Measurements from ENCODE around the gene NR1H3. TPM values are rescaled to one million over a fixed set of nuclear protein-coding genes. Genes with fewer than 3 reads are reported as not detected.

NR1H3 gene
- 28.9 and 34.1 TPM in 2 replicates for total RNA-seq

GRCh38 chr11:47257517-47258316 lies at the start of gene NR1H3:
TSS of gene NR1H3 (plus strand) at chr11:47257996. CDS start at chr11:47259217, 1,221 bp downstream.

GRCh38 chr11:47248664-47249377 lies 9.0 kb upstream of the NR1H3 start, which contains the start of gene ACP2:
TSS of gene ACP2 (minus strand) at chr11:47248814. CDS start at chr11:47248789, 25 bp downstream.

GRCh38 chr11:47269829-47270305 lies 12.1 kb downstream of the NR1H3 start, which contains the start of gene MADD:
TSS of gene MADD (plus strand) at chr11:47270133.

Other genes with a start within 250 kb of the NR1H3 start
- gene ARFGAP2, start 81.1 kb upstream of the NR1H3 start, total RNA-seq, result 62.8 and 81.1 TPM in 2 replicates
- 16.2 and 17.6 TPM in 2 replicates for gene PACSIN3, start 71.6 kb upstream of the NR1H3 start, total RNA-seq
- gene DDB2, start 43.0 kb upstream of the NR1H3 start, total RNA-seq, result 15.9 and 26.0 TPM in 2 replicates
- gene ACP2, start 9.2 kb upstream of the NR1H3 start, total RNA-seq, result 27.0 and 45.0 TPM in 2 replicates
- gene MADD, start 12.1 kb downstream of the NR1H3 start, total RNA-seq, result 12.5 and 16.1 TPM in 2 replicates
- gene MYBPC3, start 94.7 kb downstream of the NR1H3 start, total RNA-seq, result not detected in 2 replicates
- not detected in 2 replicates for gene SPI1, start 120.6 kb downstream of the NR1H3 start, total RNA-seq
- gene SLC39A13, start 150.6 kb downstream of the NR1H3 start, total RNA-seq, result 104 and 110 TPM in 2 replicates
- gene PSMC3, start 168.4 kb downstream of the NR1H3 start, total RNA-seq, result 89.3 and 101 TPM in 2 replicates
- gene RAPSN, start 191.1 kb downstream of the NR1H3 start, total RNA-seq, result not detected in 2 replicates

Data from cardiac ventricle fibroblast (primary cell).